Measurements from ENCODE around the gene GNAI2.

- TF ChIP-seq CTCF (IDR thresholded peaks at IDR 0.05; ENCODE audit: low read depth, low read length, poor library complexity, severe bottlenecking), result no peak
- TF ChIP-seq EZH2phosphoT487 (IDR thresholded peaks at IDR 0.05; ENCODE audit: borderline replicate concordance, low read length), result no peak
Observed at GRCh38 chr3:50221051-50221410, 15.0 kb upstream of the GNAI2 start.
